Upper lobe of right lung (tissue), 1 donor: ENCODE results near the gene CCDC30. TPM values are rescaled to one million over a fixed set of nuclear protein-coding genes. Genes with fewer than 3 reads are reported as not detected.
"Not testable (repeated sequence)": the region's sequence is repeated elsewhere in the genome, so short reads cannot be mapped to it uniquely, and the experiment has no call there.

Source experiments
- ATAC-seq: fragments of 200-7000 bp; cut with Tn5 transposase; one replicate; pipeline ENCODE4 v1.9.1; 2020; ENCODE audit warnings: mild to moderate bottlenecking, moderate library complexity
- DNase-seq: peaks from one replicate; pipeline ENCODE4 v3.0.0-alpha.2; 2020
- H3K27ac ChIP-seq: fragments of 200-600 bp; one replicate; pipeline ENCODE4 v1.8.0; 2022
- H3K27me3 ChIP-seq: fragments of 200-600 bp; one replicate; pipeline ENCODE4 v1.8.0; 2022; ENCODE audit warnings: mild to moderate bottlenecking
- H3K36me3 ChIP-seq: fragments of 200-600 bp; one replicate; pipeline ENCODE4 v1.8.0; 2022
- H3K4me1 ChIP-seq: fragments of 200-600 bp; one replicate; pipeline ENCODE4 v1.8.0; 2022
- H3K4me3 ChIP-seq: fragments of 200-600 bp; one replicate; pipeline ENCODE4 v1.8.0; 2022; ENCODE audit warnings: mild to moderate bottlenecking
- H3K9me3 ChIP-seq: fragments of 200-600 bp; one replicate; pipeline ENCODE4 v1.8.0; 2022
- CTCF ChIP-seq: fragments of 200-600 bp; IDR thresholded peaks from one replicate; pipeline ENCODE4 v1.8.0; 2022; ENCODE audit warnings: antibody characterized with exemption
- intact Hi-C: fragments of 100-400 bp; cut with DNase I; formaldehyde crosslinking; loops from one replicate; pipeline ENCODE4 v1.11.0; 2022
- total RNA-seq: library from RNA; stranded (reverse); fragmentation: NEBNext Ultra II Directional; extraction: Animal tissue kit (Norgen Biotek cat#: 25700); gene quantifications from one replicate; pipeline ENCODE4 v1.2.1, GENCODE V29; 2021
- donor health status: DM: no; HTN: yes; CAD: no; lungs with severe emphysema.

Gene CCDC30
- total RNA-seq, 1 donor from 2014 or later, result 5.0 TPM

- H3K9me3 ChIP-seq, result no peaks in the 10 kb centered on the region
- intact Hi-C loops, result no loop called here
- no peak for TF ChIP-seq CTCF
- no peak overlapping the region for H3K4me3 ChIP-seq
- H3K27ac ChIP-seq, result no peak overlapping the region
- H3K4me1 ChIP-seq, result no peaks in the 10 kb centered on the region
- DNase-seq, result no peak
- ATAC-seq, result no peak
- H3K36me3 ChIP-seq, result peaks cover 22% of the 10 kb centered on the region
- no peaks in the 10 kb centered on the region for H3K27me3 ChIP-seq
These were observed 19.6 kb downstream of the CCDC30 start for GRCh38 chr1:42482635-42483153.

- Histone ChIP-seq H3K27me3 (no peaks in the 10 kb centered on the region), H3K4me3 (no peak overlapping the region), H3K4me1 (no peaks in the 10 kb centered on the region), H3K36me3 (peaks cover 22% of the 10 kb centered on the region), H3K27ac (no peak overlapping the region), H3K9me3 (no peaks in the 10 kb centered on the region)
- no peak for DNase-seq
- no peak for ATAC-seq
- TF ChIP-seq CTCF, result no peak
- intact Hi-C loops, result no loop called here
These were observed 21.3 kb downstream of the CCDC30 start for GRCh38 chr1:42484382-42484781.

GRCh38 chr1:42490237-42490636 is 27.2 kb downstream of the CCDC30 start:
- no peak overlapping the region for H3K4me3 ChIP-seq
- no peaks in the 10 kb centered on the region for H3K27me3 ChIP-seq
- intact Hi-C loops, result no loop called here
- no peak for DNase-seq
- H3K27ac ChIP-seq, result no peak overlapping the region
- H3K9me3 ChIP-seq, result no peaks in the 10 kb centered on the region
- no peak for TF ChIP-seq CTCF
- ATAC-seq, result no peak
- no peaks in the 10 kb centered on the region for H3K4me1 ChIP-seq
- H3K36me3 ChIP-seq, result peaks cover 7% of the 10 kb centered on the region

GRCh38 chr1:42502031-42502430 is 38.9 kb downstream of the CCDC30 start:
- H3K27ac ChIP-seq, H3K4me1 ChIP-seq, ATAC-seq, DNase-seq, H3K27me3 ChIP-seq, intact Hi-C loops, H3K4me3 ChIP-seq, H3K36me3 ChIP-seq: not testable (repeated sequence)
- H3K9me3 ChIP-seq, result peaks cover 16% of the 10 kb centered on the region

- no peaks in the 10 kb centered on the region for H3K36me3 ChIP-seq
- intact Hi-C loops, result no loop called here
These were observed 41.5 kb downstream of the CCDC30 start for GRCh38 chr1:42504535-42505128.

GRCh38 chr1:42506576-42506975 is 43.5 kb downstream of the CCDC30 start:
- ATAC-seq (no peak), DNase-seq (no peak)
- intact Hi-C loops, result no loop called here
- Histone ChIP-seq H3K36me3 (no peaks in the 10 kb centered on the region), H3K4me1 (no peaks in the 10 kb centered on the region), H3K27ac (no peak overlapping the region), H3K9me3 (peaks cover 22% of the 10 kb centered on the region), H3K4me3 (no peak overlapping the region), H3K27me3 (no peaks in the 10 kb centered on the region)
- no peak for TF ChIP-seq CTCF

More at GRCh38 chr1:42504535-42505128, 41.5 kb downstream of the CCDC30 start:
- H3K27me3 ChIP-seq, result no peaks in the 10 kb centered on the region
- no peak for TF ChIP-seq CTCF
- ATAC-seq (no peak), DNase-seq (no peak)
- no peaks in the 10 kb centered on the region for H3K4me1 ChIP-seq
- no peak overlapping the region for H3K27ac ChIP-seq
- peaks cover 22% of the 10 kb centered on the region for H3K9me3 ChIP-seq
- no peak overlapping the region for H3K4me3 ChIP-seq
